DND-41 (cell line): ENCODE data around the gene RNF213.

Experiments used
- CTCF ChIP-seq: IDR thresholded peaks from 2 replicates; pipeline ENCODE4 v1.5.1; 2012; ENCODE audit warnings: borderline replicate concordance, low read length, moderate library complexity, mild to moderate bottlenecking; ENCODE audit not compliant: poor library complexity, severe bottlenecking; ENCODE audit errors: extremely low read depth
- EZH2 ChIP-seq: IDR thresholded peaks from 3 replicates; pipeline ENCODE4 v1.6.1; 2012; ENCODE audit warnings: borderline replicate concordance, low read depth, mild to moderate bottlenecking, moderate library complexity, low read length, inconsistent platforms; ENCODE audit not compliant: severe bottlenecking

- TF ChIP-seq CTCF (peak; percentile 99), EZH2 (no peak)
Measured at GRCh38 chr17:80426671-80427326, 166.1 kb downstream of the RNF213 start.
